Lower leg skin (tissue), 3 donors: ENCODE results near the gene DGKD.

Experiments
- POLR2A ChIP-seq, 2 donors: fragments of 450-650 bp; IDR thresholded peaks; one replicate each; pipeline ENCODE4 v1.6.1; 2016 to 2017; ENCODE audit warnings: antibody characterized with exemption in 2 of 2, mild to moderate bottlenecking in 1 of 2, moderate library complexity in 1 of 2
- TF ChIP-seq, protein P1 (sequence below), 3 donors: fragments of 450-650 bp; IDR thresholded peaks; one replicate each; pipeline ENCODE4 v1.5.1; 2016; ENCODE audit warnings: antibody characterized with exemption in 3 of 3, mild to moderate bottlenecking in 3 of 3, moderate library complexity in 2 of 3

DNA sequence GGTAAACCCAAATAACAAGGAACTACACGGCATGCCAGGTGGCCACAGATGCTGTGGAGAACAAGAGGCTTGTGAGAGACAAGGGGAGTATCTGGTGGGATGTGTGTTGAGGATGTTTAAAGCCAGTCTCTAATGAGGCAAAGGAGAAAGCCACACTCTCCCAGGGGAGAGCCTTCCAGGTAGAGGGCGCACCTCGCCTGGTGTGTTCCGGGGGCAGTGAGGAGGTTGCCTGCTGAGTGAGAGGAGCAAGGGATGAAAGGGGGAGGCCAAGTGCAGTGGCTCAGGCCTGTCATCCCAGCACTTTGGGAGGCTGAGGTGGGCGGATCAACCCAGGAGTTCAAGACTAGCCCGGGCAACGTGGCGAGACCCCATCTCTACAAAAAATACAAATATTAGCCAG lies 30.4 kb upstream of the DGKD start:
- no peak for TF ChIP-seq POLR2A (IDR thresholded peaks at IDR 0.05)
- TF ChIP-seq, protein P1, sequence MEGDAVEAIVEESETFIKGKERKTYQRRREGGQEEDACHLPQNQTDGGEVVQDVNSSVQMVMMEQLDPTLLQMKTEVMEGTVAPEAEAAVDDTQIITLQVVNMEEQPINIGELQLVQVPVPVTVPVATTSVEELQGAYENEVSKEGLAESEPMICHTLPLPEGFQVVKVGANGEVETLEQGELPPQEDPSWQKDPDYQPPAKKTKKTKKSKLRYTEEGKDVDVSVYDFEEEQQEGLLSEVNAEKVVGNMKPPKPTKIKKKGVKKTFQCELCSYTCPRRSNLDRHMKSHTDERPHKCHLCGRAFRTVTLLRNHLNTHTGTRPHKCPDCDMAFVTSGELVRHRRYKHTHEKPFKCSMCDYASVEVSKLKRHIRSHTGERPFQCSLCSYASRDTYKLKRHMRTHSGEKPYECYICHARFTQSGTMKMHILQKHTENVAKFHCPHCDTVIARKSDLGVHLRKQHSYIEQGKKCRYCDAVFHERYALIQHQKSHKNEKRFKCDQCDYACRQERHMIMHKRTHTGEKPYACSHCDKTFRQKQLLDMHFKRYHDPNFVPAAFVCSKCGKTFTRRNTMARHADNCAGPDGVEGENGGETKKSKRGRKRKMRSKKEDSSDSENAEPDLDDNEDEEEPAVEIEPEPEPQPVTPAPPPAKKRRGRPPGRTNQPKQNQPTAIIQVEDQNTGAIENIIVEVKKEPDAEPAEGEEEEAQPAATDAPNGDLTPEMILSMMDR (IDR thresholded peaks at IDR 0.05), result no peak
